Measurements from ENCODE around the gene AMMECR1.

DNA sequence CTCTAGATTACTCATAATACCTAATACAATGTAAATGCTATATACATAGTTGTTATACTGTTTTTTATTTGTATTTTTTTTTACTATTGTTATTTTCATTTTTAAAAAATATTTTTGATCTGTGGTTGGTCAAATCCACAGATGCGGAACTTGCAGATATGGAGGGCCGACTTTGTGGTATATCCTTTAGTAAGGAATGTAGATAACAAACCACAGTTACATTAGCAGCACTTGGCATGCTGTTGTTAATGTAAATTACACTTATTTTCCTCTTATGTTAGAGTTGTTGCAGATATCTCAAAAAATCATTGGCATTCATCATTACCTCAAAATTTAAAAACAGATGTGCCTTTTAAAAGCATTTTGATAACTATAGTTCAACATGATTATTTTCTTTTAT lies 164.0 kb downstream of the AMMECR1 start:
- TF ChIP-seq POLR2A (IDR thresholded peaks at IDR 0.05) (no peak), POLR2AphosphoS5 (IDR thresholded peaks at IDR 0.05) (no peak)
- TF ChIP-seq, protein P1, sequence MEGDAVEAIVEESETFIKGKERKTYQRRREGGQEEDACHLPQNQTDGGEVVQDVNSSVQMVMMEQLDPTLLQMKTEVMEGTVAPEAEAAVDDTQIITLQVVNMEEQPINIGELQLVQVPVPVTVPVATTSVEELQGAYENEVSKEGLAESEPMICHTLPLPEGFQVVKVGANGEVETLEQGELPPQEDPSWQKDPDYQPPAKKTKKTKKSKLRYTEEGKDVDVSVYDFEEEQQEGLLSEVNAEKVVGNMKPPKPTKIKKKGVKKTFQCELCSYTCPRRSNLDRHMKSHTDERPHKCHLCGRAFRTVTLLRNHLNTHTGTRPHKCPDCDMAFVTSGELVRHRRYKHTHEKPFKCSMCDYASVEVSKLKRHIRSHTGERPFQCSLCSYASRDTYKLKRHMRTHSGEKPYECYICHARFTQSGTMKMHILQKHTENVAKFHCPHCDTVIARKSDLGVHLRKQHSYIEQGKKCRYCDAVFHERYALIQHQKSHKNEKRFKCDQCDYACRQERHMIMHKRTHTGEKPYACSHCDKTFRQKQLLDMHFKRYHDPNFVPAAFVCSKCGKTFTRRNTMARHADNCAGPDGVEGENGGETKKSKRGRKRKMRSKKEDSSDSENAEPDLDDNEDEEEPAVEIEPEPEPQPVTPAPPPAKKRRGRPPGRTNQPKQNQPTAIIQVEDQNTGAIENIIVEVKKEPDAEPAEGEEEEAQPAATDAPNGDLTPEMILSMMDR (IDR thresholded peaks at IDR 0.05) = no peak

Measured in prostate gland (tissue), 2 donors.